Left lung (tissue), 10 donors: Measurements from ENCODE around the gene PSMD7. TPM values are rescaled to one million over a fixed set of nuclear protein-coding genes. Genes with fewer than 3 reads are reported as not detected.
A peak's percentile ranks its signal among the peaks of the same experiment; 100 is the strongest.

ENCODE experiments used
- ATAC-seq: fragments of 200-7000 bp; cut with Tn5 transposase; one replicate; pipeline ENCODE4 v1.9.1; 2020; ENCODE audit warnings: moderate library complexity
- DNase-seq, 4 donors: peaks; one replicate each; pipeline ENCODE4 v3.0.0-alpha.2; 2013 to 2020
- H3K27ac ChIP-seq, 2 donors: fragments of 200-600 bp; sonication (generic) in 1 of 2; one replicate each; pipeline versions ENCODE4 v1.5.0 to v1.8.0; 2020 to 2021
- H3K27me3 ChIP-seq, 2 donors: fragments of 200-600 bp; sonication (generic) in 1 of 2; one replicate each; pipeline versions ENCODE4 v1.5.0 to v1.8.0; 2020 to 2021
- H3K36me3 ChIP-seq, 2 donors: fragments of 200-600 bp; sonication (generic) in 1 of 2; one replicate each; pipeline versions ENCODE4 v1.5.0 to v1.8.0; 2020 to 2021
- H3K4me1 ChIP-seq, 2 donors: fragments of 200-600 bp; one replicate each; pipeline ENCODE4 v1.8.0; 2021
- H3K4me3 ChIP-seq, 2 donors: fragments of 200-600 bp; sonication (generic) in 1 of 2; one replicate each; pipeline versions ENCODE4 v1.5.0 to v1.8.0; 2020 to 2021; ENCODE audit warnings: mild to moderate bottlenecking in 1 of 2
- H3K9me3 ChIP-seq, 2 donors: fragments of 200-600 bp; sonication (generic) in 1 of 2; one replicate each; pipeline versions ENCODE4 v1.5.0 to v1.8.0; 2020 to 2021
- intact Hi-C, 2 donors: fragments of 100-400 bp; cut with DNase I; formaldehyde crosslinking; loops; one replicate each; pipeline versions ENCODE4 v1.11.2 to v1.14.2; 2022
- polyA plus RNA-seq, 6 donors: library from polyadenylated mRNA; unstranded; fragments of 120-200 nt; gene quantifications; one replicate each; pipeline ENCODE4 v1.2.1, GENCODE V29; 2013; ENCODE audit not compliant: insufficient read length in 6 of 6
- total RNA-seq, 2 donors: library from RNA; stranded (reverse); fragmentation: NEBNext Ultra II Directional; extraction: Animal tissue kit (Norgen Biotek cat#: 25700); gene quantifications; one replicate each; pipeline ENCODE4 v1.2.1, GENCODE V29; 2021
- TF ChIP-seq, protein P1 (sequence below), 2 donors: fragments of 200-600 bp; sonication (generic) in 1 of 2; IDR thresholded peaks; one replicate each; pipeline versions ENCODE4 v1.5.0 to v1.8.0; 2021; ENCODE audit warnings: antibody characterized with exemption in 2 of 2
- donor health status: DM: no; HTN: yes; CAD: no.
- donor health status: DM: no; HTN: no; CAD: no.

The PSMD7 gene
- total and polyA plus RNA-seq, 8 donors = 50.8 to 85.3 (median 81.1) TPM

DNA sequence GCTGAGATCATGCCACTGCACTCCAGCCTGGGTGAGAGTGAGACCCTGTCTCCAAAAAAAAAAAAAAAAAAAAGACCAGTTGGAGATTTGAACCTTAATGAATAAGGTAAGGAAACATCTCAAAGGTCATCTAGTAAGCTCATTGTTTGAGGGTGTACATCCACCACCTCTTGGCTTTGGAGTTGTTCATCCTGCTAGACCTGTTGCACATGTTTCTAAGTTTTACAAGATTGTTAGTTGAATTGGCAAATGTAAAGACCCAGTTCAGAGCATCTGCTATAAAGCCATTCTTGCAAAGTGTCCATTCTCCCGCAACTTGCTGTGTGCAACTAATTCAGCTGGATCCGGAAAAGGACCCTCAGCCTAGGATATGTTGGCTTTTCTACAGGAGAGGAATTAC, 1.5 kb downstream of the PSMD7 start:
- intact Hi-C loops = no loop called here
- DNase-seq (no peak), ATAC-seq (no peak)
- H3K4me1 ChIP-seq = peaks cover 19 to 32% of the 10 kb centered on the region in 2 donors
- H3K27me3 ChIP-seq = no peaks in the 10 kb centered on the region
- H3K4me3 ChIP-seq = peak overlapping the region in 1 of 2 donors; percentile 68
- peaks cover 7 to 48% of the 10 kb centered on the region in 2 donors for H3K36me3 ChIP-seq
- no peaks in the 10 kb centered on the region for H3K9me3 ChIP-seq
- H3K27ac ChIP-seq = no peak overlapping the region
- TF ChIP-seq, protein P1, sequence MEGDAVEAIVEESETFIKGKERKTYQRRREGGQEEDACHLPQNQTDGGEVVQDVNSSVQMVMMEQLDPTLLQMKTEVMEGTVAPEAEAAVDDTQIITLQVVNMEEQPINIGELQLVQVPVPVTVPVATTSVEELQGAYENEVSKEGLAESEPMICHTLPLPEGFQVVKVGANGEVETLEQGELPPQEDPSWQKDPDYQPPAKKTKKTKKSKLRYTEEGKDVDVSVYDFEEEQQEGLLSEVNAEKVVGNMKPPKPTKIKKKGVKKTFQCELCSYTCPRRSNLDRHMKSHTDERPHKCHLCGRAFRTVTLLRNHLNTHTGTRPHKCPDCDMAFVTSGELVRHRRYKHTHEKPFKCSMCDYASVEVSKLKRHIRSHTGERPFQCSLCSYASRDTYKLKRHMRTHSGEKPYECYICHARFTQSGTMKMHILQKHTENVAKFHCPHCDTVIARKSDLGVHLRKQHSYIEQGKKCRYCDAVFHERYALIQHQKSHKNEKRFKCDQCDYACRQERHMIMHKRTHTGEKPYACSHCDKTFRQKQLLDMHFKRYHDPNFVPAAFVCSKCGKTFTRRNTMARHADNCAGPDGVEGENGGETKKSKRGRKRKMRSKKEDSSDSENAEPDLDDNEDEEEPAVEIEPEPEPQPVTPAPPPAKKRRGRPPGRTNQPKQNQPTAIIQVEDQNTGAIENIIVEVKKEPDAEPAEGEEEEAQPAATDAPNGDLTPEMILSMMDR (IDR thresholded peaks at IDR 0.05) = no peak

DNA sequence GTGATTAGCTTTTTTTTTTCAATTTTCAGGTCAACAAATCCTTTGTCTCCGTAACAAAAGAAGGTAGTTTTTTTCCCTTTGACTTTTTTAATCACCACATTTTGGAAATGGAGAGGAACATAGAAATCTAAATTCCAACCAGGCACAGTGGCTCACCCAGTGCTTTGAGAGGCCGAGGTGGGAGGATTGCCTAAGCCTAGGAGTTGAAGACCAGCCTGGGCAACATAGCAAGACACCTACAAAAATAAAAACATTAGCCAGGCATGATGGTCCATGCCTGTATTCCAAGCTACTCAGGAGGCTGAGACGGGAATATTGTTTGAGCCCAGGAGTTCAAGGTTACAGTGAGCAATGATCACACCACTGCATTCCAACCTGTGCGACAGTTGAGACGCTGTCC, 5.7 kb downstream of the PSMD7 start:
- Histone ChIP-seq H3K27me3 (no peaks in the 10 kb centered on the region), H3K27ac (no peak overlapping the region), H3K36me3 (peaks cover 10 to 90% of the 10 kb centered on the region in 2 donors), H3K9me3 (no peaks in the 10 kb centered on the region), H3K4me1 (peaks cover 14 to 24% of the 10 kb centered on the region in 2 donors), H3K4me3 (no peak overlapping the region)
- ATAC-seq (no peak), DNase-seq (no peak)
- TF ChIP-seq, protein P1 (IDR thresholded peaks at IDR 0.05) = no peak
- intact Hi-C loops = loop anchor here in 1 of 2 donors (10.0 kb wide), 1 partner anchor 132 kb away; no protein-coding TSS in a partner anchor

DNA sequence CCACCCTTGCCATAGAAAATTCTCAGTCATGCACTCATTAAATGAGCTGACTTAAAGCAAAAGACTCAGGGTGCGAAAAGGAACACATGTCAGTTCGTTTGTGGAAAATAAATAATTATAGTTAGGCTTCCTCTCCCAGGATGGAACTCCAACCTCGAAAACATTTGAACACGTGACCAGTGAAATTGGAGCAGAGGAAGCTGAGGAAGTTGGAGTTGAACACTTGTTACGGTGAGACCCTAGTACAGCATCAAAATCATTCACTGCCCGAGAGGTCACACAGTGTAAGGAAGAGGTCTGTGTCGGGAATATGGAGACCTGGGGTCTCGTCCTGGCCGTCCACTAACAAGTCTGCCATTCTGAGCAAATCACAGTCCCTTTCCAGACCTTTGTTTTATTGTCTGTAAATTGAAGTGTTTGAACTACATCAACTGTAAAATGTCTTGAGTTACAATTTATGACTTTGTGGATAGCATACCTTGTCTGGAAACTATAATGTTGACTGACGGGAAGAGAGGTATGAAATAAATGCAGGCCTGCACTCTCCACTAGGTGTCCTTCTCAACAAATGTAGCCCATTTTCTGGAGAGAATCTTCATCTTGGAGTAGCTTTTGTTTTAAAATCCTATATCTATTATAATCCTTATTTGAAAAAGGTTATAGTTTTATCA, 7.7 kb downstream of the PSMD7 start:
- intact Hi-C loops = loop anchor here in 1 of 2 donors (10.0 kb wide), 1 partner anchor 131 kb away; no protein-coding TSS in a partner anchor
- TF ChIP-seq, protein P1 (IDR thresholded peaks at IDR 0.05) = no peak
- H3K27ac ChIP-seq = no peak overlapping the region
- H3K36me3 ChIP-seq = peaks cover 10 to 87% of the 10 kb centered on the region in 2 donors
- H3K9me3 ChIP-seq = no peaks in the 10 kb centered on the region
- no peak overlapping the region for H3K4me3 ChIP-seq
- H3K4me1 ChIP-seq = peaks cover 0 to 4% of the 10 kb centered on the region in 2 donors
- H3K27me3 ChIP-seq = no peaks in the 10 kb centered on the region
- no peak for DNase-seq
- ATAC-seq = no peak

DNA sequence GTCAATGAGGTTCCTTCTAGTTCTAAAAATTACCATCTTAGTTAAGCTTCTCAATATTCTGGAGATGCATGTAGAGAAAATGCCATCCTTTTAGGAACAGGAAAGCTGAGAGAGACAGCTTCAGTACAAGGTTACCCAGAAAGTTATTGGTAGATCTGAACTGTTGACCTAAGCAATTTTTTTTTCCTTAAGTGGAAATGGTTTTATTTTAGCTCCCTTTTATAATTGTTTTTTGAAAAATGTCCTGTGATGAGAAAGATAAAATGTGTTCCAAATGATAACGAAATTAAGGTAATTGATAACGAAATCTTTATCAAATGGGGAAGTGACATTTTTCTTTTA, 8.2 kb downstream of the PSMD7 start:
- Histone ChIP-seq H3K4me3 (no peak overlapping the region), H3K27ac (no peak overlapping the region), H3K4me1 (no peaks in the 10 kb centered on the region), H3K27me3 (no peaks in the 10 kb centered on the region), H3K9me3 (no peaks in the 10 kb centered on the region), H3K36me3 (peaks cover 10 to 82% of the 10 kb centered on the region in 2 donors)
- TF ChIP-seq, protein P1 (IDR thresholded peaks at IDR 0.05) = no peak
- intact Hi-C loops = loop anchor here in 1 of 2 donors (10.0 kb wide), 1 partner anchor 130 kb away; no protein-coding TSS in a partner anchor
- DNase-seq (no peak), ATAC-seq (no peak)

DNA sequence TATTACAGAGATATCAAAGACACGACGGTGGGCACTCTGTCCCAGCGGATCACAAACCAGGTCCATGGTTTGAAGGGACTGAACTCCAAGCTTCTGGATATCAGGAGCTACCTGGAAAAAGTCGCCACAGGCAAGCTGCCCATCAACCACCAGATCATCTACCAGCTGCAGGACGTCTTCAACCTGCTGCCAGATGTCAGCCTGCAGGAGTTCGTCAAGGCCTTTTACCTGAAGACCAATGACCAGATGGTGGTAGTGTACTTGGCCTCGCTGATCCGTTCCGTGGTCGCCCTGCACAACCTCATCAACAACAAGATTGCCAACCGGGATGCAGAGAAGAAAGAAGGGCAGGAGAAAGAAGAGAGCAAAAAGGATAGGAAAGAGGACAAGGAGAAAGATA, 8.7 kb downstream of the PSMD7 start:
- DNase-seq = no peak
- TF ChIP-seq, protein P1 (IDR thresholded peaks at IDR 0.05) = no peak
- no peak overlapping the region for H3K27ac ChIP-seq
- peaks cover 10 to 77% of the 10 kb centered on the region in 2 donors for H3K36me3 ChIP-seq
- H3K27me3 ChIP-seq = no peaks in the 10 kb centered on the region
- no peaks in the 10 kb centered on the region for H3K4me1 ChIP-seq
- no peaks in the 10 kb centered on the region for H3K9me3 ChIP-seq
- intact Hi-C loops = loop anchor here in 1 of 2 donors (10.0 kb wide), 1 partner anchor 130 kb away; no protein-coding TSS in a partner anchor
- H3K4me3 ChIP-seq = no peak overlapping the region
- ATAC-seq = no peak
